CD4-positive, alpha-beta memory T cell (primary cell): ENCODE data around the gene GSE1. TPM values are rescaled to one million over a fixed set of nuclear protein-coding genes. Genes with fewer than 3 reads are reported as not detected.

Experiments
- CTCF ChIA-PET: fragments of 350-600 bp; sonication (Branson Sonifier 250); formaldehyde crosslinking; loops from one replicate; lab custom pipeline; 2021; ENCODE audit warnings: inconsistent platforms; ENCODE audit not compliant: partially characterized antibody; lab: Charles Lee
- POLR2A ChIA-PET: fragments of 350-600 bp; sonication (Branson Sonifier 250); formaldehyde crosslinking; loops from one replicate; lab custom pipeline; 2021; ENCODE audit not compliant: partially characterized antibody; lab: Charles Lee
- DNase-seq, 5 donors: peaks; one replicate each; pipeline versions ENCODE4 v3.0.0 to v3.0.0-alpha.2; 2020 to 2022; ENCODE audit warnings: mixed read lengths in 1 of 5
- H3K27ac ChIP-seq: one replicate; pipeline ENCODE4 v1.7.0; 2013; ENCODE audit warnings: low read depth, low read length
- H3K27me3 ChIP-seq: 2 replicates; pipeline ENCODE4 v1.7.0; 2013; ENCODE audit warnings: mild to moderate bottlenecking, low read length, moderate library complexity; ENCODE audit not compliant: insufficient read depth
- H3K36me3 ChIP-seq: 2 replicates; pipeline ENCODE4 v1.7.0; 2013; ENCODE audit warnings: mild to moderate bottlenecking, low read length, moderate library complexity; ENCODE audit not compliant: insufficient read depth
- H3K4me1 ChIP-seq: 2 replicates; pipeline ENCODE4 v1.7.0; 2013; ENCODE audit warnings: mild to moderate bottlenecking, low read length, moderate library complexity; ENCODE audit not compliant: insufficient read depth
- H3K4me3 ChIP-seq, 2 donors: one replicate each; pipeline ENCODE4 v1.7.0; 2013; ENCODE audit warnings: low read length in 2 of 2, mild to moderate bottlenecking in 1 of 2
- H3K9me3 ChIP-seq, 2 donors: one replicate each; pipeline ENCODE4 v1.7.0; 2013; ENCODE audit warnings: low read length in 2 of 2, control low read depth in 1 of 2; ENCODE audit not compliant: control insufficient read depth in 1 of 2
- H3K27ac Mint-ChIP-seq, 7 donors: one replicate each; pipeline ENCODE4 v1.8.0; 2020 to 2021; ENCODE audit warnings: mixed read lengths in 7 of 7, mild to moderate bottlenecking in 6 of 7, inconsistent platforms in 3 of 7, moderate library complexity in 3 of 7
- H3K27me3 Mint-ChIP-seq, 2 donors: one replicate each; pipeline ENCODE4 v1.8.0; 2020 to 2021; ENCODE audit warnings: mixed read lengths in 2 of 2
- H3K36me3 Mint-ChIP-seq, 2 donors: one replicate each; pipeline ENCODE4 v1.8.0; 2020 to 2021; ENCODE audit warnings: mixed read lengths in 2 of 2, inconsistent platforms in 1 of 2, mild to moderate bottlenecking in 1 of 2
- H3K4me1 Mint-ChIP-seq, 4 donors: one replicate each; pipeline ENCODE4 v1.8.0; 2020 to 2021; ENCODE audit warnings: mixed read lengths in 4 of 4, mild to moderate bottlenecking in 1 of 4
- H3K4me3 Mint-ChIP-seq, 8 donors: one replicate each; pipeline ENCODE4 v1.8.0; 2020 to 2021; ENCODE audit warnings: mixed read lengths in 8 of 8, mild to moderate bottlenecking in 7 of 8, moderate library complexity in 6 of 8, inconsistent platforms in 3 of 8
- H3K9me3 Mint-ChIP-seq, 8 donors: one replicate each; pipeline ENCODE4 v1.8.0; 2020 to 2021; ENCODE audit warnings: mixed read lengths in 8 of 8, mild to moderate bottlenecking in 5 of 8, inconsistent platforms in 3 of 8, moderate library complexity in 1 of 8
- intact Hi-C: fragments of 100-400 bp; cut with micrococcal nuclease; formaldehyde crosslinking; loops from one replicate; pipeline ENCODE4 v1.15.1; 2023
- polyA plus RNA-seq, 2 donors: library from polyadenylated mRNA; unstranded; fragments of 300-500 nt; fragmentation: Illumina TruSeq; gene quantifications; one replicate each; pipeline ENCODE4 v1.2.3, GENCODE V29; 2021
- total RNA-seq, 2 experiments: library from RNA; stranded (reverse); gene quantifications; one replicate each; pipeline ENCODE4 v1.2.3, GENCODE V29; 2021

Gene GSE1
- total and polyA plus RNA-seq, 4 experiments from 2014 or later: 0.23 to 25.0 (median 13.1) TPM

GRCh38 chr16:85682516-85682915 lies 69.4 kb downstream of the GSE1 start:
- intact Hi-C loops: loop anchor here (10.0 kb wide), 1 partner anchor 1568 kb away; the partner anchor contains the start of gene MBTPS1
- no peak for DNase-seq
- Histone ChIP-seq H3K4me3 (no peak overlapping the region), H3K27me3 (no peaks in the 10 kb centered on the region), H3K36me3 (no peaks in the 10 kb centered on the region), H3K4me1 (peaks cover 17% of the 10 kb centered on the region), H3K27ac (no peak overlapping the region), H3K9me3 (no peaks in the 10 kb centered on the region)
- POLR2A ChIA-PET: interaction anchor here (0.9 kb wide), 1 partner anchor 19 kb away, joined by 3 read pairs; no protein-coding TSS in a partner anchor
- Mint-ChIP-seq H3K27ac (no peak overlapping the region), H3K27me3 (no peaks in the 10 kb centered on the region), H3K9me3 (peaks cover 0 to 3% (median 0%) of the 10 kb centered on the region in 8 donors), H3K36me3 (no peaks in the 10 kb centered on the region), H3K4me3 (no peak overlapping the region), H3K4me1 (peaks cover 5 to 26% (median 21%) of the 10 kb centered on the region in 4 donors)
- CTCF ChIA-PET: interaction anchor here (1.1 to 1.6 kb wide), 2 partner anchors 8 to 78 kb away, joined by 4 to 5 read pairs; no protein-coding TSS in a partner anchor

- no peak overlapping the region for H3K4me3 ChIP-seq
- no peak for DNase-seq
- Mint-ChIP-seq H3K36me3 (no peaks in the 10 kb centered on the region), H3K27ac (peak overlapping the region in 3 of 7 donors; percentile 10 to 85 (median 28)), H3K4me3 (no peak overlapping the region), H3K27me3 (no peaks in the 10 kb centered on the region), H3K4me1 (peaks cover 5 to 28% (median 23%) of the 10 kb centered on the region in 4 donors), H3K9me3 (peaks cover 0 to 3% (median 0%) of the 10 kb centered on the region in 8 donors)
- ChIA-PET CTCF (interaction anchor here (1.1 to 1.6 kb wide), 2 partner anchors 8 to 77 kb away, joined by 4 to 5 read pairs; no protein-coding TSS in a partner anchor), POLR2A (interaction anchor here (0.9 kb wide), 1 partner anchor 18 kb away, joined by 3 read pairs; no protein-coding TSS in a partner anchor)
- no peaks in the 10 kb centered on the region for H3K36me3 ChIP-seq
- no peak overlapping the region for H3K27ac ChIP-seq
- intact Hi-C loops: loop anchor here (10.0 kb wide), 1 partner anchor 1569 kb away; the partner anchor contains the start of gene MBTPS1
- no peaks in the 10 kb centered on the region for H3K27me3 ChIP-seq
- H3K4me1 ChIP-seq: peaks cover 26% of the 10 kb centered on the region
- H3K9me3 ChIP-seq: no peaks in the 10 kb centered on the region
Observed at GRCh38 chr16:85683363-85683762, 70.2 kb downstream of the GSE1 start.

- no peak for DNase-seq
- Histone ChIP-seq H3K27me3 (no peaks in the 10 kb centered on the region), H3K36me3 (no peaks in the 10 kb centered on the region), H3K4me1 (peaks cover 32% of the 10 kb centered on the region), H3K9me3 (no peaks in the 10 kb centered on the region), H3K4me3 (no peak overlapping the region), H3K27ac (no peak overlapping the region)
- ChIA-PET CTCF (interaction anchor here (0.9 to 1.1 kb wide), 2 partner anchors 34 to 59 kb away, joined by 3 read pairs; no protein-coding TSS in a partner anchor), POLR2A (interaction anchor here (0.6 kb wide), 1 partner anchor 658 kb away, joined by 3 read pairs; no protein-coding TSS in a partner anchor)
- Mint-ChIP-seq H3K4me1 (peaks cover 5 to 20% (median 20%) of the 10 kb centered on the region in 4 donors), H3K27me3 (no peaks in the 10 kb centered on the region), H3K36me3 (no peaks in the 10 kb centered on the region), H3K9me3 (peaks cover 0 to 3% (median 0%) of the 10 kb centered on the region in 8 donors), H3K4me3 (no peak overlapping the region), H3K27ac (no peak overlapping the region)
- intact Hi-C loops: loop anchor here (10.0 kb wide), 1 partner anchor 1570 kb away; the partner anchor contains the start of gene MBTPS1
Observed at GRCh38 chr16:85685251-85685650, 72.1 kb downstream of the GSE1 start.

- H3K27ac ChIP-seq: no peak overlapping the region
- POLR2A ChIA-PET: no interaction called here
Observed at GRCh38 chr16:85686912-85687591, 73.9 kb downstream of the GSE1 start.

GRCh38 chr16:85687651-85688471 lies 74.7 kb downstream of the GSE1 start:
- H3K4me3 Mint-ChIP-seq: peak overlapping the region; percentile 71 to 85 (median 82)
- POLR2A ChIA-PET: interaction anchor here (0.9 kb wide), 1 partner anchor 16 kb away, joined by 3 read pairs; no protein-coding TSS in a partner anchor
- no peaks in the 10 kb centered on the region for H3K27me3 ChIP-seq
- peaks cover 0 to 14% (median 10%) of the 10 kb centered on the region in 4 donors for H3K4me1 Mint-ChIP-seq
- peaks cover 23% of the 10 kb centered on the region for H3K4me1 ChIP-seq
- H3K9me3 Mint-ChIP-seq: peaks cover 0 to 1% (median 0%) of the 10 kb centered on the region in 8 donors
- DNase-seq: no peak
- H3K27me3 Mint-ChIP-seq: no peaks in the 10 kb centered on the region
- no peaks in the 10 kb centered on the region for H3K36me3 ChIP-seq
- H3K27ac ChIP-seq: no peak overlapping the region
- no peaks in the 10 kb centered on the region for H3K9me3 ChIP-seq
- peak overlapping the region in 1 of 2 donors; percentile 75 for H3K4me3 ChIP-seq
- peak overlapping the region in 4 of 7 donors; percentile 41 to 79 (median 66) for H3K27ac Mint-ChIP-seq
- intact Hi-C loops: loop anchor here (2.0 to 10.0 kb wide), 2 partner anchors 111 to 1573 kb away; partner anchors contain the start of genes COX4I1, EMC8 and MBTPS1
- no peaks in the 10 kb centered on the region for H3K36me3 Mint-ChIP-seq
- CTCF ChIA-PET: no interaction called here

More at GRCh38 chr16:85686912-85687591, 73.9 kb downstream of the GSE1 start:
- H3K36me3 ChIP-seq: no peaks in the 10 kb centered on the region
- Mint-ChIP-seq H3K9me3 (peaks cover 0 to 3% (median 0%) of the 10 kb centered on the region in 8 donors), H3K27me3 (no peaks in the 10 kb centered on the region), H3K36me3 (no peaks in the 10 kb centered on the region), H3K4me1 (peaks cover 0 to 14% (median 10%) of the 10 kb centered on the region in 4 donors), H3K27ac (peak overlapping the region in 4 of 7 donors; percentile 41 to 79 (median 66)), H3K4me3 (peak overlapping the region; percentile 62 to 81 (median 76))
- peaks cover 23% of the 10 kb centered on the region for H3K4me1 ChIP-seq
- no peaks in the 10 kb centered on the region for H3K27me3 ChIP-seq
- H3K9me3 ChIP-seq: no peaks in the 10 kb centered on the region
- intact Hi-C loops: loop anchor here (10.0 kb wide), 1 partner anchor 1572 kb away; the partner anchor contains the start of gene MBTPS1
- peak in 3 of 5 donors; percentile 6 to 70 (median 35) for DNase-seq
- CTCF ChIA-PET: no interaction called here
- no peak overlapping the region for H3K4me3 ChIP-seq

GRCh38 chr16:85688586-85689284 lies 75.6 kb downstream of the GSE1 start, which contains the start of gene GINS2:
GINS2 (minus strand) TSS chr16:85688954; CDS start chr16:85688898, 56 bp downstream.
- intact Hi-C loops: loop anchor here (1.0 to 10.0 kb wide), 5 partner anchors 13 to 1574 kb away; partner anchors contain the start of genes COX4I1, EMC8 and MBTPS1
- Mint-ChIP-seq H3K27ac (peak within 1 kb of the TSS in 4 of 7 donors; percentile 53 to 76 (median 68)), H3K36me3 (no peaks in the 10 kb centered on the region)

More at GRCh38 chr16:85688586-85689284, 75.6 kb downstream of the GSE1 start, which contains the start of gene GINS2:
- Histone ChIP-seq H3K27me3 (no peaks in the 10 kb centered on the region), H3K27ac (peak within 1 kb of the TSS; percentile 34), H3K4me3 (peak within 1 kb of the TSS; percentile 23 to 75), H3K9me3 (no peaks in the 10 kb centered on the region), H3K4me1 (peaks cover 23% of the 10 kb centered on the region), H3K36me3 (no peaks in the 10 kb centered on the region)
- ChIA-PET CTCF (no interaction called here), POLR2A (interaction anchor here (0.9 kb wide), 1 partner anchor 16 kb away, joined by 3 read pairs; no protein-coding TSS in a partner anchor)
- Mint-ChIP-seq H3K27me3 (peaks cover 0 to 2% of the 10 kb centered on the region in 2 donors), H3K9me3 (no peaks in the 10 kb centered on the region), H3K4me1 (peaks cover 0 to 14% (median 8%) of the 10 kb centered on the region in 4 donors), H3K4me3 (peak within 1 kb of the TSS; percentile 71 to 85 (median 82))
- DNase-seq: peak; percentile 88 to 91 (median 90)
